RKO (cell line): ENCODE measurements around the gene PPM1L.
"Not testable (repeated sequence)": the region's sequence is repeated elsewhere in the genome, so short reads cannot be mapped to it uniquely, and the experiment has no call there.

Experiments
- DNase-seq: peaks from one replicate; pipeline ENCODE4 v3.0.0-alpha.2; 2016; ENCODE audit warnings: low spot score

Gene PPM1L

DNA sequence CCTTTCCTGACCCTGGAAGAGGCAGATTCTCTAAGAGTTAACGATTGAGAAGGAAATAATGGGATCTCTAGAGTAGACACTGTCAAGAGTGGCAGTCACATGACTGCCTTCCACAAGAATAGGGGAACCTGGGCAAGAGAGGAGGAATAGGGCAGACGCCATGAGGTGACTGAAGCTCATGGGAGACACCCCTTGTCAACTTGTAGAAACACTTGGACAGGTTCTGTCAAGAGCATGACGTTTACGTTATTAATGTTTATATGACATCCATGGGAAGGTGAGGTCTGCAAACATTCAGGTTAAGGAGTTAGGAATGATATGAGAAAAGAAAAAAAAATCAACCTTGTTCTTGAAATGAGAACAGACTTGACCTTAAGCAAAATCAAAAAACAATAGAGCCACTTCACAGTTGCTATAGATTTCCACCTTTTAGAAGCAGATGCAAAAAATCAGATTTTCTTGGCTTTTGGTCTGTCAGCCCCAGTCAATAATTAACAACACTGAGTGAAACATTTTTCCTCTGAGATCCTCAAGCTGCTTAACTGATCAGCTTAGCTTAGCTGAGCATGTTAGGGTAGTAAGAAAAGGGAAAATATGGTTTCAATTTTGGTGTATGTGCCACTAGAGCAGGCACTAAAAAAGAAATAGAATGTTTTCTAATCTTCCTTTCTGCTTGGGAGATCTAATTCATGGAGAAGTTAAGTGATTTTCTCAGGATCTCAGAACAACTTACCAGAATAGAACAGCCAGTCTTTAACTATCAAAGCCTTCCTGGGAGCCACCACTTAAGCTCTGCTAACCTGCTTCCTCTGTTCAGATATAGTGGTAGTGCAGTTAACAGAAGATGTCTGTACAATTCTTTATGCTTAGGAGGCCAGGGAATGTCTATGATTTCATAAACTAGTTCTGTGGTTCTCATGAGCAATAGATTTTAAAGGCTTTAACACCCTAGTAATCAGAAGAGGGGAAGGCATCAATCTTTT lies 232.2 kb downstream of the PPM1L start:
- no peak for DNase-seq

DNA sequence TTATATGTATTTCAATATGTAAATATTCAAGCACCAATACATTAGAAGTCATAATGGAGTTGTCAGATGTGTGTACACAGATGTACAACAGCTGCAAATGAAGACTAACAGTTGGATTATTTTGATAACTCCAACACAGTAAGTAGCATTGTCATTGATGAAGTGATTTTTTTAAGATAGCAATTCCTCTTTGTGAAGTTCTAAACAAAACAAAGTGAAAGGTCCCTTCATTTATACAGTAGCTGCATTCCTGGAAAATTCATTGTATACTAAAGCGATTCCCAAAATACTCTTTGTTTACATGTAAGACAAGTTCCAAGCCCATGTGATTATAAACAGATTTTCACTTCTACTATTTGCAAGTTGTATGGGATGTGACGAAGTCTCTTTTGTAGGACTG lies 234.4 kb downstream of the PPM1L start:
- no peak for DNase-seq

DNA sequence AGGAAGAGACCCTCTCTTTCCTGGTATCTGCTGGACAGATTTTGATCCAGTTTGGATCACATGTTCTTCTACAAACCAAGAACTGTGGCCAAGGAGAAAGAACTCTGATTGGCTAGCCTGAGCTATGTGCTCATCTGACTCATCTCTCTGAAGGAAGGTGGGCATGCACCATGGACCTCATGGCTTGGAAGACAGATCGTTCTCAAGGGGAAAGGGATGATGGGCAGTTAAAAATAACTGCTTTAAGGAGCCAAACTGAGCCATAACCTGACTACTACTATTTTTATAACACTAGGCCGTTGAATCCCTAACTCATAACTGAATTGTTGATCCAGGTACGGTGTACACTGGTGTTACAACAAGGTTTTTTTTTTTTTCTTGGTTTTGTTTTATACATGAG lies 236.7 kb downstream of the PPM1L start:
- DNase-seq = no peak

GRCh38 chr3:160996811-160997210 lies 240.8 kb downstream of the PPM1L start:
- no peak for DNase-seq

DNA sequence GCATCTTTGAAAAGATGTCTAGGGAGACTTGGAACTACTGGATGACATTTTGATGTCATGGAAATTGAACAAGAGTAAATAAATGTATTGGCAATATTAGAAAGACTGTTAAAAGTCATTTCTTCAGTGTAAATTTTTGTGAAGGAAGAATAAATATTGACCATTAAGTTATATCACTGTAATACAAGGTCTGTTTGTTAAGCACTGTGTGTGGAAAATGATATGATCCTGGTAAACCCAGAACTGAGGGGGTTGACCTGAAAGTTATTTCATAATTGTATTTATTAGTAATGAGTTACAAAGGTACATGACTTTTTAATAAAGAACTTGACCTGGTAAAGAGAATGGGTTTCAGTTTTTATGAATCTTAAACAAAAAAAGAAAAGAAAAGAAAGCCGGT lies 242.6 kb downstream of the PPM1L start:
- DNase-seq = no peak

DNA sequence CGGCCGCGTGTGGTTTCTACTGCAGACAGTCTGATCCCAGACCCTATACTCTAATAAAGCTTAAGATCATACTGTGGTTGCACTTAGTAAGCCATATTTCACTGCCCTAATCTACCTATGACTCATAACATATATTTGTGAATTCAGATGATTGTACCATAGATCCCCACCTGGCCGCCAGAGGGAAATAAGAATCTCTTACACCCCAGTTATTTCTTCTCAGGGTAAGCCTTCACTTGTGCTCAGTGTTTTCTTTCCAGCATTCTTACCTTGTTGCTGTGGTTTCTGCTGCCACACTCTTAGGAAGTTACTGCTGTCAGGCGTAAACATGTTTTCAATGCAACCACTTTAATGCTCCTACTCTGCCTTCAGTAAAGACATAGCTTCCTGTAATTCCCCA lies 243.2 kb downstream of the PPM1L start:
- peak; percentile 21 for DNase-seq

GRCh38 chr3:161008086-161008485 lies 252.1 kb downstream of the PPM1L start:
- no peak for DNase-seq

DNA sequence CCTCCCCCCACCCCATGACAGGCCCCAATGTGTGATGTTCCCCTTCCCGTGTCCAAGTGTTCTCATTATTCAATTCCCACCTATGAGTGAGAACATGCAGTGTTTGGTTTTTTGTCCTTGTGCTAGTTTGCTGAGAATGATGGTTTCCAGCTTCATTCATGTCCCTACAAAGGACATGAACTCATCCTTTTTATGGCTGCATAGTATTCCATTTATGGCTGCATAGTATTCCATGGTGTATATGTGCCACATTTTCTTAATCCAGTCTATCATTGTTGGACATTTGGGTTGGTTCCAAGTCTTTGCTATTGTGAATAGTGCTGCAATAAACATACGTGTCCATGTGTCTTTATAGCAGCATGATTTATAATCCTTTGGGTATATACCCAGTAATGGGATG lies 254.1 kb downstream of the PPM1L start:
- not testable (repeated sequence) for DNase-seq

DNA sequence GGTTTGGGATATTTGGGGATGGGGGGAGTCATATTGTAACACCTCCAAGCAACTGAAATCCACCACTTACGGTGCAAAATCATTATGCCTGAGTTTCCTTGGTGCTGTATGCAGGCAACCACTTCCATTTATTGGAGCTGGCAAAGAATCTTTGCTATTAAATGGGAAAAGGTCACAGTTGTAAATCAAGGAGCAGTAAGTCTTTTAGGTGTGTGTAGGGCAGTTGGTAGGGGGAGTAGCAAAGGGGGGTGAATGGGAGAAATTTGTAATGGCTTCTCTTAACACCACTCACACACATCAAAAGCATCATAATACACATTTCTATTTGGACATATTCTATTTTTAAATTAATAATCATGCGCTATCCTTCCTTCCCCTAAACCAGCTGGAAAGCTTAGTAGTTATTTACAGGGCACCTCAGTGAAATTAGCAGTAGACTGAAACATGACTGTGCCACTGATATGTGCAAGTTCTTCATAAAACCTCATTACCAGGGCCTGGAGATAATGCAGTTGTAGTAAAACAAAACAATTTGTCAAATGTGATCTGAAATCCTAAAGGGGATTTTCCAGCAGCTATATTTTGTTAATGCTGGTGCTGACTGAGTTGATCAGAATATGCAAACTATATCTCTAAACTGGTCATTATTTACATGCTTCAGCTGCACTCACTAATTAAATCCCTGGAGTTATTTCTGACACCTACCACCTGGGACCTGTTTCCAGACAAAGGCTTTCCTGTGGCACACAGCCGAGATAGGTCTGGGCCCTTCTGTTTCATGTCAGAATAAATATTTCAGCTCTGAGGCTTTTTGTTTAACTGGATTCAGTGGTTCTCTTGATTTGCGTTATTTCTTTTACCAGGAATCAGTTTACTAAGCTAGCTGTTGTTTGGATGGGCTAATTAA lies 259.1 kb downstream of the PPM1L start:
- DNase-seq = no peak

DNA sequence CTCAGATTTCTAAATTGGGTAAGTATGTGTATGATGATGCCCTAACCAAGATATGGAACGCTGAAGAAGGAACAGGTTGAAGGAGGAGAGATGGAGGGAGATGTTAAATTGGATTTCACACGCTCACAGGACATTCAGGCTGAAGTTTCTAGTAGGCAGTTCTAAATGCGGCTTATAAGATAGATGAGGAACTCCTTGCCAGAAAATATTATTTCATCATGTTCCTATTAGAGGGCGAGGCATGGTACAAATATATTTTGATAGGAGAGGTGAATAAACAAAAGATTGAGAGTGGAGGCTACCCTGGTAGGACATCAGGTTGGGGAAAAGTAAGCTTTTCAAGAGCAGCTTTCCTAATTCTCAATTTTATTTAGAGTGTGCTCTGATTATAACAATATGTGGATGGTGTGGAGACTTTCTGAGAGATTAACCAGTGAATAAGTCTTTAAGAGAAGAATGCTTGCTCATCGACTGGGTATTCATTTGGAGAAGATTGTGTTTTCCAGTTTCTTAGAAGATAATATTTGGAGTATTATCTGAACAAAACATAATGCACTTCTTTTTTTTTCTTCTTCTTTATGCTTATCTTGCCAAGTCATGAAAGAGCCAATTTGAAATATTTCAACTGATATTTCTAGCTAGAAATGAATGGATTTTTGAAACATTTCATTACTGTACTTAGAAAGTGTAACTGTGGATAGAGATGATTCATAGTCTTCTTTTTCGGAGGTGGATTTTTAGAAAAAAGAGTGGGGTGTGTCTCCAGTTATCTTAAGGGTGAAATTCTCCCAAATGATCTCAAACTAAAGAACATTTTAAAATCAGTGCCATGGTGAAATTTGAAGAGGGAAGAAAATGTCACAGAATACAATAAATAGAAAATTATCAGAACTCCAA lies 260.6 kb downstream of the PPM1L start:
- DNase-seq = no peak

DNA sequence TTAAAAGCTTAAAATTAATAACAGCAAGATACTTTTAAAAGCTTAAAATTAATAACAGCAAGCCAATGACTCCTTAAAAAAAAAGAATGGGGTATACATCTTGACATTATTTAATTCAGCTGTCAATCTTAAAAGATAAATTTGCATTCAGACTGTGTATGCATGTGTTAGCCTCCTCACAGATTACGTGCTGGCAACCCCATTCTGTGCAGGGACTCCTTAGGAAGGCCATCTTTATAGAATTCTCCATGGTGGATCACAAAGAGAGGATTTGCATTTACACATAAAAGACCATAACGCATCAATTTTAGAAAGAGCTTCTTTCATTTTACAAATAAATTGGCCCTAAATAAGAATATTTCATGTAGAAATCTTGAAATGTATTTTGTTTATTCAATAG lies 261.9 kb downstream of the PPM1L start:
- DNase-seq = no peak

- no peak for DNase-seq
Measured at GRCh38 chr3:161020256-161020655, 264.2 kb downstream of the PPM1L start.

DNA sequence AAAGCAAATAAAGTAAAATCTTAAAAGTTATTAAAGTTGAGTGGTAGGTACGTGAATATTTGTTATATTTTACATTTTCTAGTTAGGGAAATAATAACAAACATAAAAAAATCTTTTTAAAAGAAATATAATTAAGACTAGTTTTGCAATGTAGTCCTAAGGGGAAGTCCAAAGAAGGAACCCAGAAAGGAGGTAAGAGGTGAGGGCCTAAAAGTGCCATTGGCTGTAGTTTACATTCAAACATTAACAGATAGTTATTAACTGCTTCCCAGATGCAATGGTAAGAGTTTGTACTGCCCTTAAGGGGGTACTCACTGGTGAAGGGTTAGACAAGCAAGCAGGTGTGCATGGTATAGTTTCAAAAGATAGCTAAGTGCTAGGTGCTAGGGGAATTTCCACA lies 269.9 kb downstream of the PPM1L start:
- DNase-seq = no peak

DNA sequence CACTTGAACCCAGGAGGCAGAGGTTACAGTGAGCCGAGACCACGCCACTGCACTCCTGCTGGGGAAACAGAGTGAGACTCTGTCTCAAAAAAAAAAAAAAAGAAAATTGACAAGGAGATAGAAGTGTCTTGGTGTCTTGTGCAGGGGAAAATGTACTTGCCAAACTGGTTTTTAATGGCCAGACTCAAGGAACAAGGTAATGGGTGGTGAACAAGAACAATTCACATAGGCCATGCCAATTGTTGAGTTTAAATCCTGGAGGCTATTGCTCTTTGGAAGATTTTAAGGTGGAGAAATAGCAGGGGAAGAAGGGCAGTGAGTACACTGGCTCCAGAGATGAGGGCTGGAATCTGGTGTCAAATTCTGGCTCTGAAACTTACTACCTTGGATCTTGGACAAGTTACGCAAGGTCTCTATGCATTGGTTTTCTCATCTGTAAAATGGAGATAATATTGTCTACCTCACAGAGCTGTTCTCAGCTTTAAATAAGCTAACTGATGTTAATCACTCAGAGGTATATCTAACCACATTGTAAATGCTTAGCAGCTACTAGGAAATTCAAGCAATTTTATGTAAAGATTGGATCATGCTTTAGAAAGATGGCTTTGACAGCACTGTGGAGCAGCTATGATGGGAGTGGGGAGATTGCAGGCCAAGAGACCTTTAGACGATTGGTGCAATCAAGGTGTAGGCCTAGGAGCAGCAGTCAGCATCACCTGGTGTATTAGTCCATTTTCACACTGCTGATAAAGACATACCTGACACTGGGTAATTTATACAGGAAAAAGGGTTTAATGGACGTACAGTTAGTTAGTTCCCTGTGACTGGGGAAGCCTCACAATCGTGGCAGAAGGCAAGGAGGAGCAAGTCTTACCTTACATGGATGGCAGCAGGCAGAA lies 270.8 kb downstream of the PPM1L start:
- DNase-seq = no peak

DNA sequence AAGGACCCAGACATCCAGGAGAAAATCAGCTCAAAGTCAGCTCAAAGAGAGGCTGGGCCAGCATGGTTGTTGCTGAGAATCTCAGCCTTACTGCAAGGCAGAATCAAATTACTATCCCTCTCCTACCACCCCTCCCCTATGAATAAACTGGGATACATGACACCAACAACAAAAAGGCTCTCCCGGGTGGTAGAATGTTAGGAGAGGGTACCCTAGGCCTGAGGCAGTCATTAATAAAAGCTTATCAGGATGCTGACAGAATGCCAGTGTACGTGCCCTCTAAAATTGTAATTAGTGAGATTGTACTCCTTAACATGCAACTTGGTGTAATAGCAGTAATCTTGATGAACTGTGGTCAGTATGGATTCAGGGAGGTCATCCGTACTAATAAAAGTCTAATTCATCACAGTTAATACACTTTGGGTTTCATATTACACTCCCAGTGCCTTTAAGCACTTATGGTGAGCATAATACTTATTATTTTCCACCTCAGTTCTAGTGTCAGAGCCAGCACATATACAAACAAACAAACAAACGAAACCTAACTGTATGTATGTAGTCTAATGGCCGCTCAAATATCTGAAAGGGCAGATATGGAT lies 272.6 kb downstream of the PPM1L start:
- no peak for DNase-seq

GRCh38 chr3:161031134-161031533 lies 275.1 kb downstream of the PPM1L start:
- DNase-seq = no peak

GRCh38 chr3:161034913-161035550 lies 279.0 kb downstream of the PPM1L start:
- DNase-seq = not testable (repeated sequence)

DNA sequence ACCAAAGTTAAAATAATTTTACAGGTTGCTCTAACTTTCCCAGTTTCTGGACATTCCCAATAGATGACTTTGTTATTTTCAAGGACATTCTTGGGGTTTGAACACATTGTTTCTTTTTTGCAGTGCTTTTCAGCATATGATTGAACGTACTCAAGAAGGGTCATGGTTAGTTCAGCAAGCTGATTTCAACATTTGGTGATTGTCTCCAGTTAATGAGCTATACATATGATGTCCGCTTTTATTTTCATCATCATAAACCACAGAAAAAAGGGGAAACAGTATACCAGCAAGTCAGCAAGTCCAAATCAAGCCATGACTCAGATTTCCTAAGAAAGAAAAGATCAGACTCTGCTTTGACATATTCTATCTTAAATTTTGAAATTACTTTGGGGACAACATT lies 279.7 kb downstream of the PPM1L start:
- DNase-seq = no peak

DNA sequence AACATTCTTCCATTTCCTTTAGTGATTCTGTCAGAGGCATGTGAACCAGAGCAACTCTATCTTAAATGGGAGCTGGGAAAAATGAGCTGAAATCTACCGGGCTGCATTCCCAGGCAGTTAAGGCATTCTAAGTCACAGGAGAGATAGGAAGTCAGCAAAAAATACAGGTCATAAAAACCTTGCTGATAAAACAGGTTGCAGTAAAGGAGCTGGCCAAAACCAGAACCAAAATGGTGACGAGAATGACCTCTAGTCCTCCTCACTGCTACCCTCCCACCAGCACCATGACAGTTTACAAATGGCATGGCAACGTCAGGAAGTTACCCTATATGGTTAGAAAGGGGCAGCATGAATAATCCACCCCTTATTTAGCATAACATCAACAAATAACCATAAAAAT lies 282.7 kb downstream of the PPM1L start:
- DNase-seq = no peak

- DNase-seq = no peak
Measured at GRCh38 chr3:161042023-161042501, 286.0 kb downstream of the PPM1L start.
